Left cardiac atrium (tissue), 2 donors: ENCODE data around the gene SPTBN4. TPM values are rescaled to one million over a fixed set of nuclear protein-coding genes. Genes with fewer than 3 reads are reported as not detected.

ENCODE experiments used
- total RNA-seq, 2 donors: library from RNA; stranded (reverse); fragmentation: NEBNext Ultra II Directional; extraction: Animal tissue kit (Norgen Biotek cat#: 25700); gene quantifications; one replicate each; pipeline ENCODE4 v1.2.1, GENCODE V29; 2021
- donor health status: DM: no; HTN: yes; CAD: no; lungs with severe emphysema.
- donor health status: DM: yes; HTN: yes; CAD: no.

The SPTBN4 gene
- total RNA-seq, 2 donors from 2014 or later = 3.4 to 4.8 TPM

Other genes starting within 250 kb of the SPTBN4 start
- gene TTC9B, start 248.6 kb upstream of the SPTBN4 start, total RNA-seq = not detected
- under 1 TPM; 0.15 to 0.31 TPM for gene CCNP, start 240.3 kb upstream of the SPTBN4 start, total RNA-seq
- 100 to 1,000 TPM; 110 to 119 TPM for gene AKT2, start 181.7 kb upstream of the SPTBN4 start, total RNA-seq
- 100 to 1,000 TPM in 1 of 2 donors, 10 to 100 TPM in 1; 96.5 to 127 TPM for gene C19orf47, start 118.6 kb upstream of the SPTBN4 start, total RNA-seq
- 100 to 1,000 TPM; 193 to 202 TPM for gene PLD3, start 118.3 kb upstream of the SPTBN4 start, total RNA-seq
- gene HIPK4, start 76.8 kb upstream of the SPTBN4 start, total RNA-seq = under 1 TPM; 0.09 to 0.10 TPM
- 1 to 10 TPM; 2.8 to 3.6 TPM for gene PRX, start 53.6 kb upstream of the SPTBN4 start, total RNA-seq
- 10 to 100 TPM in 1 of 2 donors, 1 to 10 TPM in 1; 9.4 to 17.0 TPM for gene SERTAD1, start 41.0 kb upstream of the SPTBN4 start, total RNA-seq
- gene SERTAD3, start 22.7 kb upstream of the SPTBN4 start, total RNA-seq = 10 to 100 TPM; 29.1 to 41.2 TPM
- 100 to 1,000 TPM in 1 of 2 donors, 10 to 100 TPM in 1; 72.7 to 112 TPM for gene BLVRB, start 1.3 kb upstream of the SPTBN4 start, total RNA-seq
- gene SHKBP1, start 109.9 kb downstream of the SPTBN4 start, total RNA-seq = 10 to 100 TPM; 23.5 to 24.4 TPM
- 100 to 1,000 TPM; 272 to 361 TPM for gene LTBP4, start 134.4 kb downstream of the SPTBN4 start, total RNA-seq
- gene NUMBL, start 223.7 kb downstream of the SPTBN4 start, total RNA-seq = 10 to 100 TPM; 17.6 to 24.6 TPM
- 10 to 100 TPM; 20.1 to 32.0 TPM for gene COQ8B, start 249.9 kb downstream of the SPTBN4 start, total RNA-seq